GM18517 (cell line): Measurements from ENCODE around the gene SHISAL1.
"Not testable (repeated sequence)": the region's sequence is repeated elsewhere in the genome, so short reads cannot be mapped to it uniquely, and the experiment has no call there.

ENCODE experiments used
- ATAC-seq: cut with Tn5 transposase; IDR thresholded peaks from one replicate; pipeline ENCODE4 v1.9.1; 2021; ENCODE audit warnings: mild to moderate bottlenecking, moderate library complexity; ENCODE audit not compliant: unreplicated experiment

The SHISAL1 gene

GRCh38 chr22:44305455-44305854, 7.3 kb downstream of the SHISAL1 start:
- no peak for ATAC-seq

GRCh38 chr22:44304911-44305310, 7.8 kb downstream of the SHISAL1 start:
- ATAC-seq = no peak

- ATAC-seq = no peak
These were observed 8.4 kb downstream of the SHISAL1 start for GRCh38 chr22:44304354-44304753.

- ATAC-seq = not testable (repeated sequence)
These were observed 10.4 kb downstream of the SHISAL1 start for GRCh38 chr22:44302363-44302762.

GRCh38 chr22:44301039-44301438, 11.7 kb downstream of the SHISAL1 start:
- no peak for ATAC-seq

- ATAC-seq = no peak
These were observed 13.6 kb downstream of the SHISAL1 start for GRCh38 chr22:44299124-44299523.

- no peak for ATAC-seq
These were observed 14.2 kb downstream of the SHISAL1 start for GRCh38 chr22:44298406-44299091.

GRCh38 chr22:44297470-44298061, 15.2 kb downstream of the SHISAL1 start:
- no peak for ATAC-seq

- no peak for ATAC-seq
These were observed 17.3 kb downstream of the SHISAL1 start for GRCh38 chr22:44295406-44295805.

GRCh38 chr22:44293876-44294275, 18.9 kb downstream of the SHISAL1 start:
- ATAC-seq = no peak

GRCh38 chr22:44293034-44293433, 19.7 kb downstream of the SHISAL1 start:
- ATAC-seq = no peak

- ATAC-seq = no peak
These were observed 20.2 kb downstream of the SHISAL1 start for GRCh38 chr22:44292521-44292920.

- no peak for ATAC-seq
These were observed 20.9 kb downstream of the SHISAL1 start for GRCh38 chr22:44291674-44292360.

GRCh38 chr22:44291265-44291664, 21.5 kb downstream of the SHISAL1 start:
- ATAC-seq = no peak

- ATAC-seq = no peak
These were observed 23.2 kb downstream of the SHISAL1 start for GRCh38 chr22:44289414-44290171.

- no peak for ATAC-seq
These were observed 23.8 kb downstream of the SHISAL1 start for GRCh38 chr22:44288913-44289312.

GRCh38 chr22:44287741-44288140, 25.0 kb downstream of the SHISAL1 start:
- no peak for ATAC-seq

- ATAC-seq = no peak
These were observed 25.5 kb downstream of the SHISAL1 start for GRCh38 chr22:44287121-44287693.

GRCh38 chr22:44286646-44287045, 26.1 kb downstream of the SHISAL1 start:
- no peak for ATAC-seq

GRCh38 chr22:44284711-44285110, 28.0 kb downstream of the SHISAL1 start:
- ATAC-seq = no peak
